NCI-H345 (cell line): ENCODE measurements around the gene SEC63.
"Not testable (repeated sequence)": the region's sequence is repeated elsewhere in the genome, so short reads cannot be mapped to it uniquely, and the experiment has no call there.

Source experiments
- DNase-seq: peaks from one replicate; lab custom pipeline; 2025; lab: John Stamatoyannopoulos, UW

The SEC63 gene

GRCh38 chr6:107931894-107932293, 26.1 kb downstream of the SEC63 start:
- no peak for DNase-seq

GRCh38 chr6:107928984-107929383, 29.0 kb downstream of the SEC63 start:
- no peak for DNase-seq

GRCh38 chr6:107926697-107927544, 31.1 kb downstream of the SEC63 start:
- DNase-seq: not testable (repeated sequence)

GRCh38 chr6:107917451-107918375, 40.3 kb downstream of the SEC63 start:
- no peak for DNase-seq

GRCh38 chr6:107916961-107917360, 41.0 kb downstream of the SEC63 start:
- DNase-seq: not testable (repeated sequence)

GRCh38 chr6:107911692-107912091, 46.3 kb downstream of the SEC63 start:
- no peak for DNase-seq

- DNase-seq: no peak
Observed at GRCh38 chr6:107894809-107895396, 63.1 kb downstream of the SEC63 start.

- not testable (repeated sequence) for DNase-seq
Observed at GRCh38 chr6:107890431-107890830, 67.6 kb downstream of the SEC63 start.

- DNase-seq: not testable (repeated sequence)
Observed at GRCh38 chr6:107885950-107886349, 72.1 kb downstream of the SEC63 start.

GRCh38 chr6:107879941-107880340, 78.1 kb downstream of the SEC63 start:
- no peak for DNase-seq

GRCh38 chr6:107877968-107878367, 80.0 kb downstream of the SEC63 start:
- DNase-seq: no peak

- DNase-seq: no peak
Observed at GRCh38 chr6:107871976-107872375, 86.0 kb downstream of the SEC63 start.

GRCh38 chr6:107871512-107871911, 86.5 kb downstream of the SEC63 start:
- DNase-seq: not testable (repeated sequence)

- DNase-seq: no peak
Observed at GRCh38 chr6:107871016-107871415, 87.0 kb downstream of the SEC63 start.

GRCh38 chr6:107870381-107870780, 87.6 kb downstream of the SEC63 start:
- no peak for DNase-seq

- no peak for DNase-seq
Observed at GRCh38 chr6:107869871-107870270, 88.1 kb downstream of the SEC63 start.

- DNase-seq: no peak
Observed at GRCh38 chr6:107868867-107869611, 89.0 kb downstream of the SEC63 start.

- no peak for DNase-seq
Observed at GRCh38 chr6:107867302-107867615, 90.7 kb downstream of the SEC63 start.

- DNase-seq: peak; percentile 37
Observed at GRCh38 chr6:107866606-107867301, 91.3 kb downstream of the SEC63 start.

GRCh38 chr6:107864226-107865127, 93.5 kb downstream of the SEC63 start:
- DNase-seq: no peak
